GM10248 (cell line): Measurements from ENCODE around the gene TMEM63A.

ENCODE experiments used
- CTCF ChIA-PET: fragments of 300-600 bp; sonication (Branson Sonifier 250); formaldehyde crosslinking; extraction: SDS; loops from one replicate; lab custom pipeline; 2021; ENCODE audit warnings: antibody characterized with exemption; lab: Yijun Ruan, JAX
- POLR2A ChIA-PET: fragments of 350-650 bp; sonication (Branson Sonifier 250); formaldehyde crosslinking; extraction: SDS; loops from one replicate; lab custom pipeline; 2020; ENCODE audit warnings: antibody characterized with exemption; lab: Yijun Ruan, JAX
- DNase-seq: peaks from one replicate; pipeline ENCODE4 v3.0.0; 2012; ENCODE audit errors: extremely low spot score
- CTCF ChIP-seq: IDR thresholded peaks from 2 replicates; pipeline ENCODE4 v1.5.1; 2012; ENCODE audit warnings: mild to moderate bottlenecking, low read depth; ENCODE audit errors: extremely low read depth, missing control alignments, control extremely low read depth

The TMEM63A gene

GRCh38 chr1:225845097-225845496, 37.1 kb downstream of the TMEM63A start:
- TF ChIP-seq CTCF: no peak
- DNase-seq: no peak
- POLR2A ChIA-PET: no interaction called here
- CTCF ChIA-PET: interaction anchor here (1.0 to 1.9 kb wide), 5 partner anchors 9 to 371 kb away, joined by 3 to 4 read pairs (median 3); partner anchors contain the start of gene SRP9

GRCh38 chr1:225844236-225845061, 37.7 kb downstream of the TMEM63A start:
- DNase-seq: no peak
- ChIA-PET POLR2A (no interaction called here), CTCF (interaction anchor here (1.0 to 1.9 kb wide), 5 partner anchors 12 to 370 kb away, joined by 3 to 4 read pairs (median 3); partner anchors contain the start of gene SRP9)
- TF ChIP-seq CTCF: no peak

- DNase-seq: no peak
- CTCF ChIA-PET: interaction anchor here (1.0 kb wide), 1 partner anchor 13 kb away, joined by 3 read pairs; no protein-coding TSS in a partner anchor
- POLR2A ChIA-PET: no interaction called here
- no peak for TF ChIP-seq CTCF
Measured at GRCh38 chr1:225843426-225843795, 38.8 kb downstream of the TMEM63A start.

- DNase-seq: no peak
- CTCF ChIA-PET: no interaction called here
- TF ChIP-seq CTCF: no peak
- POLR2A ChIA-PET: no interaction called here
Measured at GRCh38 chr1:225842788-225843425, 39.3 kb downstream of the TMEM63A start.

GRCh38 chr1:225842074-225842473, 40.1 kb downstream of the TMEM63A start:
- POLR2A ChIA-PET: no interaction called here
- no peak for TF ChIP-seq CTCF
- CTCF ChIA-PET: no interaction called here
- no peak for DNase-seq

- no peak for DNase-seq
- CTCF ChIA-PET: interaction anchor here (1.1 to 1.2 kb wide), 2 partner anchors 63 to 69 kb away, joined by 4 read pairs; partner anchors contain the start of gene SRP9
- POLR2A ChIA-PET: no interaction called here
- TF ChIP-seq CTCF: no peak
Measured at GRCh38 chr1:225840713-225841112, 41.5 kb downstream of the TMEM63A start.
